K562 (cell line): ENCODE measurements around the gene RWDD3.

Experiments
- CTCF ChIP-seq, 3 experiments: IDR thresholded peaks in 2 of 3; conservative IDR thresholded peaks in 1 of 3; 2 replicates each; pipeline ENCODE4 v1.5.1; 2011 to 2012; ENCODE audit warnings: low read length in 3 of 3, mild to moderate bottlenecking in 3 of 3, control low read depth in 2 of 3, improper control_type of control experiment in 1 of 3, inconsistent platforms in 1 of 3, low read depth in 1 of 3, mixed read lengths in 1 of 3, moderate library complexity in 1 of 3; ENCODE audit not compliant: insufficient read depth in 2 of 3
- RFX5 ChIP-seq: IDR thresholded peaks from 2 replicates; pipeline ENCODE4 v1.6.1; 2011; ENCODE audit warnings: low read depth, mild to moderate bottlenecking, improper control_type of control experiment, low read length
- U2AF1 ChIP-seq: fragments of 200-400 bp; formaldehyde crosslinking; optimal IDR thresholded peaks from 2 replicates; pipeline ENCODE3; 2017; ENCODE audit warnings: mild to moderate bottlenecking, low read depth, low read length, moderate library complexity

GRCh38 chr1:95255826-95256225 lies 21.8 kb downstream of the RWDD3 start:
- no peak for TF ChIP-seq RFX5
- no peak for TF ChIP-seq CTCF (IDR thresholded peaks at IDR 0.05 in 2 of 3, conservative IDR thresholded peaks at IDR 0.05 in 1 of 3; ENCODE audit: insufficient read depth in 2 of 3, low read depth in 1 of 3, low read length in 3 of 3)
- TF ChIP-seq U2AF1, result no peak
